Astrocyte of the spinal cord (primary cell): ENCODE data around the gene CFAP46.
"Not testable (repeated sequence)": the region's sequence is repeated elsewhere in the genome, so short reads cannot be mapped to it uniquely, and the experiment has no call there.

ENCODE experiments used
- DNase-seq: peaks from one replicate; pipeline ENCODE4 v3.0.0; 2011; ENCODE audit warnings: low read depth, low spot score
- H3K4me3 ChIP-seq: 2 replicates; pipeline ENCODE4 v1.5.1; 2011; ENCODE audit warnings: low read depth, mild to moderate bottlenecking, low read length, moderate library complexity
- CTCF ChIP-seq: IDR thresholded peaks from 2 replicates; pipeline ENCODE4 v1.5.1; 2012; ENCODE audit warnings: low read depth, mild to moderate bottlenecking, low read length, inconsistent platforms
- in situ Hi-C: cut with HindIII; loops from 2 replicates; pipeline ENCODE4 v1.10.0; 2017; ENCODE audit warnings: low sequenced_read_pairs

CFAP46 gene

GRCh38 chr10:132899054-132899750 is 43.2 kb downstream of the CFAP46 start:
- TF ChIP-seq CTCF = no peak
- no peak overlapping the region for H3K4me3 ChIP-seq
- in situ Hi-C loops = no loop called here
- no peak for DNase-seq

- DNase-seq = no peak
- in situ Hi-C loops = no loop called here
- H3K4me3 ChIP-seq = no peak overlapping the region
- no peak for TF ChIP-seq CTCF
Observed at GRCh38 chr10:132898391-132899053, 43.8 kb downstream of the CFAP46 start.

GRCh38 chr10:132897516-132898381 is 44.6 kb downstream of the CFAP46 start:
- no peak for DNase-seq
- in situ Hi-C loops = no loop called here
- TF ChIP-seq CTCF = no peak
- no peak overlapping the region for H3K4me3 ChIP-seq

GRCh38 chr10:132893786-132894185 is 48.6 kb downstream of the CFAP46 start:
- TF ChIP-seq CTCF = peak; percentile 40
- in situ Hi-C loops, H3K4me3 ChIP-seq: not testable (repeated sequence)
- peak; percentile 37 for DNase-seq

- H3K4me3 ChIP-seq = no peak overlapping the region
- in situ Hi-C loops = no loop called here
- DNase-seq = no peak
- TF ChIP-seq CTCF = no peak
Observed at GRCh38 chr10:132893090-132893489, 49.3 kb downstream of the CFAP46 start.

- TF ChIP-seq CTCF = no peak
- H3K4me3 ChIP-seq = no peak overlapping the region
- in situ Hi-C loops = no loop called here
- no peak for DNase-seq
Observed at GRCh38 chr10:132892004-132892403, 50.4 kb downstream of the CFAP46 start.
